NCI-H128 (cell line): ENCODE results near the gene SBK3.
"Not testable (repeated sequence)": the region's sequence is repeated elsewhere in the genome, so short reads cannot be mapped to it uniquely, and the experiment has no call there.

Source experiments
- DNase-seq: peaks from one replicate; lab custom pipeline; 2025; ENCODE audit not compliant: unreplicated experiment; lab: John Stamatoyannopoulos, UW

Gene SBK3

GRCh38 chr19:55541091-55541490 is 4.3 kb downstream of the SBK3 start:
- DNase-seq = no peak

GRCh38 chr19:55540619-55541018 is 4.7 kb downstream of the SBK3 start:
- no peak for DNase-seq

GRCh38 chr19:55539090-55539984 is 6.0 kb downstream of the SBK3 start:
- DNase-seq = no peak

GRCh38 chr19:55538132-55538531 is 7.2 kb downstream of the SBK3 start:
- no peak for DNase-seq

GRCh38 chr19:55537741-55538111 is 7.6 kb downstream of the SBK3 start:
- no peak for DNase-seq

GRCh38 chr19:55536951-55537740 is 8.2 kb downstream of the SBK3 start, which contains the start of gene SBK2:
TSS of gene SBK2 (minus strand) at chr19:55537133. CDS start at chr19:55536294, 839 bp downstream.
- no peak for DNase-seq

- no peak for DNase-seq
Observed at GRCh38 chr19:55536366-55536765, 9.0 kb downstream of the SBK3 start.

GRCh38 chr19:55535965-55536350 is 9.4 kb downstream of the SBK3 start:
- DNase-seq = no peak

GRCh38 chr19:55535173-55535964 is 10.0 kb downstream of the SBK3 start:
- DNase-seq = no peak

- not testable (repeated sequence) for DNase-seq
Observed at GRCh38 chr19:55534280-55534679, 11.1 kb downstream of the SBK3 start.

GRCh38 chr19:55530996-55531395 is 14.3 kb downstream of the SBK3 start:
- DNase-seq = no peak

- DNase-seq = no peak
Observed at GRCh38 chr19:55529636-55530234, 15.6 kb downstream of the SBK3 start.

- DNase-seq = no peak
Observed at GRCh38 chr19:55528030-55528803, 17.1 kb downstream of the SBK3 start.

GRCh38 chr19:55527197-55528029 is 17.9 kb downstream of the SBK3 start:
- no peak for DNase-seq

GRCh38 chr19:55526216-55527196 is 18.8 kb downstream of the SBK3 start:
- DNase-seq = peak; percentile 43

GRCh38 chr19:55525289-55526101 is 19.8 kb downstream of the SBK3 start:
- DNase-seq = no peak

- DNase-seq = no peak
Observed at GRCh38 chr19:55520691-55521292, 24.6 kb downstream of the SBK3 start.
